Hepatic stellate cell (primary cell): Measurements from ENCODE around the gene PSD4.

Experiments used
- DNase-seq: peaks from one replicate; pipeline ENCODE4 v3.0.0; 2011; ENCODE audit warnings: low spot score

PSD4 gene

GRCh38 chr2:113184531-113185230 is 10.9 kb downstream of the PSD4 start:
- no peak for DNase-seq

GRCh38 chr2:113185664-113186432 is 12.1 kb downstream of the PSD4 start:
- DNase-seq: no peak

GRCh38 chr2:113186433-113186796 is 12.6 kb downstream of the PSD4 start:
- no peak for DNase-seq

- no peak for DNase-seq
Measured at GRCh38 chr2:113187771-113188170, 14.0 kb downstream of the PSD4 start.

GRCh38 chr2:113190871-113191270 is 17.1 kb downstream of the PSD4 start:
- DNase-seq: no peak

- DNase-seq: no peak
Measured at GRCh38 chr2:113192459-113193100, 18.8 kb downstream of the PSD4 start.

GRCh38 chr2:113195923-113196501 is 22.2 kb downstream of the PSD4 start:
- no peak for DNase-seq

- DNase-seq: no peak
Measured at GRCh38 chr2:113196839-113197238, 23.1 kb downstream of the PSD4 start.

DNA sequence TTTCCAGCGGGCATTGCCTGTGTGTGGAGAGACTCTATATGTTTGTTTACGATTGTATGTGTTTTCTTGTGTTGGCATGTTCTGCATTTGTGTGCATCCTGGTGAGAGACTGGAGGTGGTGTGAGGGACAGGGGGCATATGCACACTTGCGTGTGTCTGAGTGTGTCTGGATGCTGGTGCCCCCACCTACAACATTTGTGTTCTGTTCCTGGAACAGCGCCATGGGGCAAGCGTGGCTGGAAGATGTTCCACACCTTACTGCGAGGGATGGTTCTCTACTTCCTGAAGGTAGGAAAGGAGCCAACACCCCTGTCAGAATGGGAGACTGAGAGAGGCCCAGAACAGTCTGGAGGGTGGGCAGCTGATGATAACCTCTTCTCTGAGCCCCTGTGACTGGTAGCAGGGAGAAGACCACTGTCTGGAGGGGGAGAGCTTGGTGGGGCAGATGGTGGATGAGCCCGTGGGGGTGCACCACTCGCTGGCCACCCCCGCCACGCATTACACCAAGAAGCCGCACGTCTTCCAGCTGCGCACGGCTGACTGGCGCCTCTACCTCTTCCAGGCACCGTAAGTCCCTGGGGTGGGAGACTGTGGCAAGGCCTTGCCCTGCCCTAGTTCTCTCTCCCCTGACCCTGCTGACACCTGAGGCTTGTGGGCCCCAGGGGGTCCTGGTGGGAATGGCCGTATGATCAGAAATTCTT is 23.7 kb downstream of the PSD4 start:
- DNase-seq: no peak

GRCh38 chr2:113198048-113198789 is 24.4 kb downstream of the PSD4 start:
- DNase-seq: no peak

GRCh38 chr2:113198790-113199612 is 25.2 kb downstream of the PSD4 start:
- DNase-seq: peak; percentile 85

DNA sequence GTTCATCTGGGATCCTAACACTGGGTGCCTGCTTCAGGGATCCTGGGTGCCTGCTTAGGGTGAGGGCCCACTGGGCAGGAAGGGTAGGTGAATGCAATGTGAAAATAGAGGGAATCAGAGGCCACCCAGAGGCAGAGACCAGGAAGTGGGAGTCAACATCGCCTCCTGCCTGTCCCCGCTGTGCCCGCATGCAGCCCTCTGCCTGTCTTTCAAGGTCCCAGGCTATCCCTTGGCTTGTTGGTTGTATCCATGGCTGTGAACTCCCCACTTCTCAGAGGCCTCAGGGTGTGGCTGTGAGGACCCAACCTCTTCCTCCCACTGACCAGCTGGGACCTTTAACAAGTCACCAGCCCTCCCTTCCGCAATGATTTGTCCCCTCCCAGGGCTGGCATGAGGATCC is 26.5 kb downstream of the PSD4 start:
- DNase-seq: no peak

DNA sequence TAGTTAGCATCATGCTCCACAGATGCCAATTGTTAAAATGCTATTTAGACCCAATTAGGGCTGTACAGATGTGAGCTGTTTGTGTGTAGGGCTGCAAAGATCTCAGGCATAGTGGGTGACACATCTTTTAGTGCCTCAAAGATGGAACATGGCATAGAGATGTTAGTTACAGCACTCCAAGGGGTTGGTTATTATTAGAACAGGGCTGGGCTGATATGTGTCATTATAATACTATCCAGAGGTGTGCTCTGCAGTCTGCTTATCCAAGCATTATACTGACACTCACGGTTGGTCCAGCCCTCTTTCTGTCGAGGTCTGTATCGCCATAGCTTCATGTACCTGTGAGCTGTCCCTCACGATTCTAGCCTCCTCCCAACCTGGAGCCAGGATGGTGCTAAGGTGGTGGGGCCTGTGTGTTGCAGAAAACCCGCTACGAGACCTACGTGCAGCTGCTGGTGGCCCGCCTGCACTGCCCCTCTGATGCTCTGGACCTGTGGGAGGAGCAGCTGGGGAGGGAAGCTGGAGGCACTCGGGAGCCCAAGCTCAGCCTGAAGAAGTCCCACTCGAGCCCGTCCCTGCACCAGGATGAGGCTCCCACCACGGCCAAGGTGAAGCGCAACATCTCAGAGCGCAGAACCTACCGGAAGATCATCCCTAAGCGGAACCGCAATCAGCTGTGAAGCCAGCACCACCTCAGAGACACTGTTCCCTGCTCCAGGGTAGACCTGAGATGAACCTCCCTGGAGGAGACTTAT is 27.1 kb downstream of the PSD4 start:
- peak; percentile 32 for DNase-seq

DNA sequence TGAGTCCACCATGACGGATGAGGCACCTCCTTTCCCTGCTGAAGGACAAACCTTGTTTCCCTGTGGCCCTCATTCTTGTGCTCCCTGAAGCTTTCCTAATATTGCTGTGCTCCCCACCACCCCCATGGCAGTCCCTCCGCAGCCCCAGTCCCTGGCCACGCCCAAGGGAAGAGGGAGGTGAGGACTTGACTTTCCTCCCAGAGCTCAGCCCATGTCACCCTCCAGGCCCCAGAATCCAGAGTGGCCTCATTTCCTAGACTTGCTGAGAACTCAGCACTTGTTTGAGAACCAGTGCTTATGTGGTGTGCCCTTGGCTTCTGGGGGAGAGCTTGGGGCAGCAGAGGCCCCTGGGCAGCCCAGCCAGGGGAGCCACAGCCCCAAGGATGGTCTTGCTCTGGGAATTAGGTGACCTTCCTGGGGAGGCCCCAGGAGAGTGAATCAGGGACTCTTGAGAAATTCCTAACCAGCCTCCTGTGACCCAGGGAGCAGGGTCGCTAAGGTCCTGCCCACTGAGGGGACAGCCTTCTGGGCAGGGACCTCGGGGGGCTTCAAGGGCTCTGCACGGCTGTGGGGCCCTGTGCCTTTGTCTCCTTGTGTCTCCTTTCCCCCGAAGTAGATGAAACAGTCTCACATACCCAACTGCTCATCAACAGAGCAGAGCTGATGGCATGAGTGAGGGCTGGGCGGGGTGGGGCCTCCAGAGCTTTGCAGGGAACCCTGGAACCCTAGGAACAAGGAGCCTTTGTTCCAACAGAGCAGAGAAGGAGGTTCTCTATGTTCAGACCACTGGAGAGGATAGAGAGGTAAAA is 27.9 kb downstream of the PSD4 start:
- DNase-seq: no peak

DNA sequence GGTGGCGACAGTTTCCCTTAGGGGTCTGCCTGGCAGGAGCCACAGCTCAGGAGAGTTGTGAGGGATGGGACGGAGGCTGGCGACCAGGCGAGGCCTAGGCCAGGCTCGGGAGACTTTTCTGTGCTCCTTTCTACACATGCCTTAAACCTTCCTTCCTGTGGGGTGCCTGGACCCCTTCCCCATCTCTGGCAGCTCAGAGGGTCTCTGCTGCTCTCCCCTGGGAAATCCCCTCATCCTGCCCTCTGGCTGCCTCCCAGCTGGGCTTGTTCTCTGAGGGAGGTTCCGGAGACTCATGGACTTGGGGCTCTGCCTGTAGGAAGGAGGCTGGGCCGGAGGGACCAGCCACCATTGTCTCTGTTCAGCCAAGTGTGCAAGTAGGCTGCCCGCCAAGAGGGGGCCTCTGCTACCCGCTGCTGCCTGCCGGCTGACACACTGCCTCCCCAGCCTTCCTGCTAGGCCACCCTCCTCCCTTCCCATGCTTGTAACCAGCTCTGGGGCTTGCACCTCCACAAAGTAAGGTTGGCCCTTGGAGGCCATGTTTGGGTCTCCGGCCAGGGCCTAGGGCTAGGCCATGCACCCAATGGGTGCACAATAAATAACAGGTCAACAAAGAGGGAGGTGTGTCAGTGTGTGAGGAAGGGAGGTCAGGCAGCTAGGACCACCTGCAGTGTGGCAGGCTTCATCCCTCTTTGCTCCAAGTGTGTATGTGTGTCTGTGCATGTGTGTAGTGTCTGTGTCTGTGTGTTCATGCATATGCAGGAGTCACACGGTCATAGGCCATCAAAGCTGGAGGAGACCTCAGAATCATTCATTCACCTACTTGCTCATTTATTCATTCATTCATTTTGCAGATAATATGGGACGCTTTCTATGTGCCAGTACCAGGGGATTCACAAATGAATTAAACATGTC is 28.8 kb downstream of the PSD4 start:
- DNase-seq: no peak

DNA sequence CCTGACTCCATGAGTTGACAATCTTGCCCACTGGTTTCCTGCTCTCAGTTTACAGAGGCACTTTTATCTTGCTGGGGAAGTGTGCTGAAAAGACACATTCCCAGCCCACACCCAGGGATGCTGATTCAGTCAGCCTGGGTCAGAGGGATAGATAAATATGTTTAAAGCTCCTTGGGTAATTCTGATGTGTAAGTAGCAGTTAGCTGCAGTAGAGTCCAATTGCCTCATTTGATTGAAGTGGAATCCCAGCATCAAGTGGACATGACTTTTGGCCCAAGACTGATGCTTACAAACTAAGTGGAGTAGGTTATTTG is 29.4 kb downstream of the PSD4 start:
- DNase-seq: no peak

DNA sequence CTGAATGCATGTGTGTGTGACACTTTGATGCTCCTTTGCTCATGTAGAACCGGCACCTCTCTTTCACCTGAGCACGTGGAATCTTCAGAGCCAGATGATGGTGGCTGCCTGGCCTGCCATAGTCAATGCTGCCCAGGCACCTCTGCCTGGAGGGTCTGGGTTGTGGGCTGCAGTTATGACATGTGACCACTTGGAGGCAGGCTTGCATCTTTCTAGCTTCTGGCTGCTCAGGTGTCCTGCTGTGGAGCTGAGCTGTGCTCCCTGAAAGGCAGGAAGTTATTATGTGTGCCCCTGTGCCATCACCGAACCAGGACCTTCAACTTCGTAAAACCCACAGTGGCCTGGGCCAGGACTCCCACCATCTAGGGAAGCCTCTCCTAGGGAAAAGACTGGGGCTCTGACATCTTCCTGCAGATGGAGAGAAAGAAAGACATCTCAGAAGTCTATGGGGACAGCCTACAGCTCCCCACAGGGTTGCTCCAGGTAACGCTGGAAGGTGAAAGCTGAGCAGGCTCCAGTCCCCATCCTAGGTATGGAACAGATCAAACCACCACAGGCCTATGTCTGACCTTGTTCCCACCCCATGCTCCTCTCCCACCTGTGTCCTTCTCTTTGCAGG is 30.2 kb downstream of the PSD4 start:
- peak; percentile 85 for DNase-seq

GRCh38 chr2:113206251-113206650 is 32.5 kb downstream of the PSD4 start:
- DNase-seq: no peak
